NCI-H2196 treated with DMSO at 0.1 percent for 48 hours (cell line): ENCODE data around the gene ABCC8.
"Not testable (repeated sequence)": the region's sequence is repeated elsewhere in the genome, so short reads cannot be mapped to it uniquely, and the experiment has no call there.

Experiments used
- DNase-seq: peaks from one replicate; lab custom pipeline; 2025; ENCODE audit not compliant: unreplicated experiment; lab: John Stamatoyannopoulos, UW

ABCC8 gene

DNA sequence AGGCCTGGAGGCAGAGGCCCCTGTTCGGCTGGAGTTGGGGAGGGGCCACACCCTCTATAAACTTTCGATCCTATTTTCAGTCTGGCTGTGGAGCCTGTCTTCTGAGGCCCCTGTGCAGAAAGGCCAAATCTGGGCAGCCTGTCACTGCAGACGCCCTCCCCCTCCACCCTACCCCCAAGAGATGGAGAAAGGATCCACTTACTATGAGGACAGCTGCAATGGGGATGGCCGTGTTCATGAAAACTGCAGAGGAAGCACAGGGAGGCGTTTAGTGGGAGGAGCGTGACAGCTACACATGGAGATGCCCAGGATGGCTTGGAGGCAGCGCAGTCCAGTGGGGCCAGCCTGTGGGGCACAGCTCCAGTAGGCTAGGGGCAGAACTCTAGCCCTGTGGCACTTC lies 44.6 kb downstream of the ABCC8 start:
- DNase-seq: no peak

DNA sequence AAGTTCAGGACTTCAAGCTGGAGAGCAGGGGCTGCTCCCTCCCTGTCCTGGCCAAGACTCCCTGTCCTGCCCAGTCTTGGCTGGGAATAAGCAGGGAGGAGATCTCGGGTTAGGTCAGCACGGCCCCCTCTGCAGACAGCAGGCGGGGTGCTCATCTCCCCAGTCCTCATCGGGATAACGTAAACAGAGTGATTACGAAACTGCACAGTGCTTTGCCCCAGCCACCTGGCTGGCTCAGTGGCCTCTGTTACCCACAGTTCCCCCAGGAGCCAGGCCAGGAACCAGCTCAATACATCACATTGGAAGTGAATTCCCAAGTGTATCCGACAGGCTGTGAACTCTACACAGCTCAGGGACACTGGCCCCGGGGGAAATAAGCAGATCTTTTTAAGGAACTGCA lies 45.5 kb downstream of the ABCC8 start:
- DNase-seq: no peak

DNA sequence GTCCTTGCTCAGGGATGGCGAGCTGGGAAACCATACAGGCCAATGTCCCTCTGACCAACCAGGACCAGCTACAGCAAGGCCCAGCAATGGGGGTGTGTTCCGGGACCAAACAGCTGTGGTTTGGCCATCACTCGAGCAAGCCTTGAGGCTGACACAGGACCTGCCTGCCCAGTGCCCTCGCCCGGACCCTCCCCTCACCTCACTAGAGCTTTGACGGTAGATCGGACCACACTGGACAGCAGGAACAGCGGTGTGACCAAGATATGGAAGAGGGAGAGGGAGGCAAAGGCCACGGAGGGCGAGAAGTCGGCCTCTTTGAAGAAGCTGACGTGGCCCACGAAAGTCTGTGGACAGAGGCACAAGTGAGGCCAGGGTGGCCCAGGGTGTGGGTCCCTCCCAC lies 46.0 kb downstream of the ABCC8 start:
- no peak for DNase-seq

DNA sequence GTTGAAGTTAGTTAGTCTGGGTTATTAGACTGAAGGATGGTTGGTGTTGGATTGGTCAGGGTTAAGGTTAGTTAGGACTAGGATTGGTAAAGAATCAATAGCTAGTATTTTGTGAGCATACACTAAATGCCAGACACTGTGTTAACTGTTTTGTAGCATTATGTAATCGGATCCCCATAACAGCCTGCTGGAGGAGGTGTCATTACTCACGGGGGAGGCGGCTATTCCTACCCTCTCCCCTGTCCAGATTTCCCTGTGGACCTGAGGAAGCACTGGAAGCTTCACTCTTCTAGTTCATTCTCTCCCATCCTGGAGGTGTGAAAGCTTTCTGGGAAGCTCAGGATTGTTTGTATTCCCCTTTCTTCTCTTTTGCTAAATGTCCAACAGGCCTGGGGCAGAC lies 47.7 kb downstream of the ABCC8 start:
- DNase-seq: no peak

DNA sequence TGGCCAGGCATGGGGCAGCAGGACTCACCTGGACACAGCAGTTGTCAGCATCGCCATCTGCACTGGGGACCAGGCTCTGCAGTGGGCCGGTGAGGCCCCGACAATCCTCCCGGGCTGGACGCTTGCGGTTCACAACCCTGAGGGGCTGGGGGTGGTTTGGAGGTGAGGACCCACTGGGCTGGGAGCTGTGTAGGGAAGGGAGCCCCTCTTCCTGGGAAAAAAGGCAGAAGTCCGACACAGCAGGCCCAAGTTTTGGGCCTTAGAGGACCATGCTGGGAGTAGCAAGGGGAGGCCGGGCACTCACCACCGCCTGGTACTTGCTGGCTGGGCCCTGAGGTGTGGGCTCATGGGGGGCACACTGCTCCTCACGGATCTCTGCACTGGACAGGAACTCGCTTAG lies 48.4 kb downstream of the ABCC8 start:
- no peak for DNase-seq

DNA sequence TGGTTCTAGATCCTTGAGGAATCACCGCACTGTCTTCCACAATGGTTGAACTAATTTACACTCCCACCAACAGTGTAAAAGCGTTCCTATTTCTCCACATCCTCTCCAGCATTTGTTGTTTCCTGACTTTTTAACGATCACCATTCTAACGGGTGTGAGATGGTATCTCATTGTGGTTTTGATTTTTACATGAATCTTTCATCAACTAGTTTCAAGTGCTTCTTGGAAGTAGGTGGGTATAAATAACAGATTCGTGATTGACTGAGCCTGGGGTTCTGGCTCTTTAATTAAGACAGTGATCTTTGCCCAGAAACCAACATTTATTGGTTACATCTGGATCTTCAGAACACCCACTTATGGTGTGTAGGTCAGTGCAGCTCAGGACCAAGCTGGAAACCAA lies 50.4 kb downstream of the ABCC8 start:
- not testable (repeated sequence) for DNase-seq

DNA sequence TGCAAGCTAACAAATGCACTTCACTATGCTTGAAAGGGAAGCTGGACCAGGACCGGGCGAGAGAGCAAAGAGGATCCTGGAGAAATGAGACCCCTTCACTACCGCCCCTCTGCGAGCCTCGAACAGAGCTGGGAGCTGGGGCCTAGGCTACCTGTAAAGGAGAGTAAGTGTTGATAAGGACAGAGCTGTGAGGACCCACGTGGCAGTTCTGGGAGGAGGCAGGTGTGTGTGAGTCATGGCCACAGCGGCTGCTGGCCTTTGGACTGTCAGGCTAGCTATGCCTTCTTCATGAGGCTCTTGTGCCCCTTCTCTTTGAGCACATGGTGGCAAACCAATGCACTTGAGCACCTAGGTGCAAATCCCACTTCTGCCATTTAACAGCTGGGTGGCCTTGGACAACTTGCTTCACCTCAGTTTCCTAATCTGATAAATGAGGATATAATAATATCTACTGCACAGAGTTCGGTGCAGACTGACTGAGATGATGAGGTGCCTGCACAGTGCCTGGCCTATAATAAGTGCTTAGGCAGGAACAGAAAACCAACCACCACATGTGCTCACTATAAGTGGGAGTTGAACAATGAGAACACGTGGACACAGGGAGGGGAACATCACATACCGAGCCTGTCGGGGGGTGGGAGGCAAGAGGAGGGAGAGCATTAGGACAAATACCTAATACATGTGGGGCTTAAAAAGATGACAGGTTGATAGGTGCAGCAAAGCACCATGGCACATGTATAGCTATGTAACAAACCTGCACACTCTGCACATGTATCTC lies 52.9 kb downstream of the ABCC8 start:
- no peak for DNase-seq

DNA sequence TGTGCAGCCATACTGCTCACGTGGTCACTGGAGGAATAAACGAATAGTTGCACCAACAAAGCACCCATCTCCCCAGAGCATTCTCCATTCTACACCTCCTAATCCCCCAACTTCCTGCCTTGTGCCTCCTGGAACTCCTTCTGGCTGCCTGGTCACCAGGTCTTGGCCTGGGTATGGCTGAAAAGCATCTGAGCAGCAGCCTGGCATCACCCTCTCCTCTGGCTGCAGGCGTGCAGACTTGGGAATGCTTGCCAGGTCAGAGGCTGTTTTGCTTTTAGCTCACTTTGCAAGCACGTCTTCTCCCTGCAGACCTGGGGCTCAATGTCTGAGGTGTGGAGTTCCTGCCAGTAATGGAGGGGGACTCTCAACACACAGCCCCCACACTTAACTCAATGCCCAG lies 54.9 kb downstream of the ABCC8 start:
- no peak for DNase-seq

DNA sequence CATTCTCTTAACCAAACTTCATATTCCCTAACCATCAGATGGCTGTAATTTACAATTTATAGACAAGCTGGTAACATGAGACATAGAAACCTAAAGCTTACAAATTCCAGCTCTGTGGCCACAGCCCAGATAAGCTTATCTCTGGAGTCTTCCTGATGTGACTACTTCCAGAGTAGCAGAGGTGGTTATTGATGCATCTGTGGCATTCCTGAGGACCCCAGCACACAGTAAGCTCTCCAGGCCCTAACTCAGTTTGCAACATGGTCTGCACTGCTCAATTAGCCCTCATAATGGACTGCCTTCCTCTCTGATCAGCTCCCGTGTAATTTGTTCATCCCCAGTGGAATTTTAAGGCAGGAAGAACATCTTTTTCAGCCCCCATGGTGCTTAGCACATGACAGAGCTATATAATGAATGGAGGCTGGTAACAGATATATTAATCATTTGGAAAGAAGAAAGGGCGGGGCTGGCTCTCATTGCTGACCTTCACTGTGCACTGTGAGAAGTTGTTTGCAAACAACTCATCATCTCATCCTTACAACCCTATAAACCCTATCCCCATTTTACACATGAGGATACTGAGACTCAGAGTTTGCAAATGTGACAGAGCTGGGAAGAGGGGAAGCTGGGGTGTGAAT lies 58.1 kb downstream of the ABCC8 start:
- no peak for DNase-seq

DNA sequence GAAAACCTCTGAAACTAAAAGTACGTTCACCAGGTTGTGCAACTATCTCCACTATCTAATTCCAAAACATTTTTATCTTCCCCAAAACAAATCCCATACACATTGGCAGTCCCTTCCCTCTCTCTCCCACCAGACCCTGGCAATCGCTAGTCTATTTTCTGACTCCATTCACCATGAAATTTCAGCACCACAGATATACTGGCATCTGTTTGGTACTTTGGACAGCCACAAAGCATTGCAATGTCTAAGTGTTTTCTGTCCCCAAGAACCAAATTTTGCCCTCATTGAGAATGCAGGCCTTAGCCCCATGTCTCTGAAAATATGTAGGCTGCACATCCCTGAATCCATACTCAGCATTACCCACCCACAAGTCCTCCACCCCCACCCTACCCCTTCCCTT lies 60.2 kb downstream of the ABCC8 start:
- DNase-seq: no peak

DNA sequence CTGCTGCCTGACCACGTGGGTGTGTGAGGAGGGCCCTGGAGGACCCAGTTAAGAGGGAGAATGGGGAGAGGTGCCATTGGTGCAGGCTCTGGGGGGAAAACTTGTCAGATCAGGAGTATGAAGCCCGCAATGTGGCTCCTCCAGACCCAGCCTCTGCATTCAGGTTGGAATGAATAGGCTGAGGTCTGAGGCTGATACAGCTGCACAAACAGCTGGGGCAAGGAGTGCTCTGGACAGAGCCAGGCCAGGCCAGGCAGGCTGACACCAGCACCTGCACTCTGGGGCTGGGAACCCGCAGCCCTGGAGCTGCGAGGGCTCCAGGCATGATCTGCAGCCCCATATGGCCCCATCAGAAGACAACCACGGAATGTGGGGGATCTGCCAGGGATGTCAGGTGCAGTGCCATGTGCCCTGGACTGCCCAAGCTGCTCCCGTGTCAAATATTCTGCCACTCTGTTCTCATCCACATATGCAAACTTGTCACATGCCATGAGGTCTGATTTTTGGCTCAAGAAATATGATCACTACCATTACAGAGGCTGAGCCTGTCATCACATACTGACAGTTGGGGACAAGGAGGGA lies 61.0 kb downstream of the ABCC8 start:
- no peak for DNase-seq

DNA sequence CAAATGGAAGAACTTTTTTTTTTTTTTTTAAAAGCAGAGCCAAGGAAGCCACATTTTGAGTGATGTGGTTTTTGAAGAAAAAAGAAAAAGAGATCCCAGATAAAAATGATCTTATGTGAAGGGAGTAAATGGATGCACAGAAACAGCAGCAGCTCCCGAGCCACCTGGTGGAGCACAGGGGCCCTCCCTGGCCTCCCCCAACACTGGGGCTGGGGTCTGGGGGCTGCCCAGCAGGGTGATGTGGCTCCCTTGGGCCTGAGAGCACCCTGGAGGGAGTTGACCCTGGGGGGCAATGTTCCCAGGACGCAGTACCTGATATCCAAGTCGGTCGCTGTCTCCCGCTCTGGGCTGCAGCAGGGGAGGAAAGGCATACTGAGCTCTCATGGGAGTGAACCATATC lies 61.7 kb downstream of the ABCC8 start:
- no peak for DNase-seq

DNA sequence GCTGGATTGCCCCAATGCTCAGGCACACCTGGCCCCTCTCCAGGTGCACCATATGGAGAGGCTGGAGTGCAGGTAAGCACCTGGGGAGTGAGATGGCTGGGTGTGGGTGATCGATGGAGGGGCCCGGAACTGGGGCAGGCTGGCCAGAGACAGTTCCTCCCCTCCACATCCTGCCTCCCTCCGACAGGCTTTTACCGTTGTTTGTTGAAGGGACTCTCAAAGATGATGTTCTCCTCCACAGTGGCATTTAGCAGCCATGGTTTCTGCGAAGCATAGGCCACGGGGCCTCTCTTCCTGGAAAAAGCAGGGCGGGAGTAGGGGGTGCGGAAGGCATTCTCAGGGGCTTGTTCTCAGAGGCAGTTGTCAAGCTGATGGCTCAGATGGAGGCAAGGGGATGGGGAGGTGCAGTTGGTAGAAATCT lies 62.3 kb downstream of the ABCC8 start:
- no peak for DNase-seq

DNA sequence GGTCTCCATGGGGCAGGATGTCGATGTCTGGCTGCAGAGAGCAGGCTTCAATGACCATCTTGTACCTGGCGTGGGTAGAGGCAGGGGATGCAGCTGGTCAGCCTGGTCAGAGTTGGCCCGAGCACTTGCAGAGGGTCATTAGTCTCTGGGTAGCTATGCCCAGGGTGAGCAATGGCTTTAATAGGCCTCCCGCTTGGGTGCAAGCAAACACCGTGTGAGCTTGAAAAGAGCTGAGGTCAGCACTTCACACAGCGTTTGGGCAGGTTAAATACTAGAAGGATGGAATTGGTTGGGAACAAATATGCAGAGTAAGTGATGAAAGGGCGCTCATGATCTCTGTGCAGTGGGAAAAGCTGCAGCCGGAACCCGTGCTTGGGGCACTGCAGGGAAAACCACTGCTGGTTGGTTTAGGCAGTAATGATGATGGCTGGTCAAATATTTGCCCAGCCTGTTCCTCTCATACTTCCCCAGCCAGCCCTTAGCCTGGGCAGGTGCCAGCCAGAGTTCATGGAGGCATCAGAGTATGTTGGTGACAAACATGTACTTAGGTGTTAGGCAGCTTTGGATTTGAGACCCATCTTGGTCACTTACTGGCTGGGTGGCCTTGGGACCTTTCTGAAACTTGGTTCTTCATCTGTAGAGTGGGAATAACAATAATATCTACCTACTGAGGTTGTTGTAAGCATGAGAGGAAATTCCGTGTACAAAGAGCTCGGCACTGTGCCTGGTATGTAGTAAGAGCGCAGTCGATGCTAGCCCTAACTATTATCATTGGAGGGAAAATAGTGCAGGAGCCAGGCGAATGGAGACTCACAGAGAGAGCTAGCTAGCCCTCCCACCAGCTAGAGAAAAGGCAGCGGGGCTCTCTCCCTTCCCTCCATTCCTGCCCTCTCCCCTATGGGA lies 63.0 kb downstream of the ABCC8 start:
- peak; percentile 53 for DNase-seq

DNA sequence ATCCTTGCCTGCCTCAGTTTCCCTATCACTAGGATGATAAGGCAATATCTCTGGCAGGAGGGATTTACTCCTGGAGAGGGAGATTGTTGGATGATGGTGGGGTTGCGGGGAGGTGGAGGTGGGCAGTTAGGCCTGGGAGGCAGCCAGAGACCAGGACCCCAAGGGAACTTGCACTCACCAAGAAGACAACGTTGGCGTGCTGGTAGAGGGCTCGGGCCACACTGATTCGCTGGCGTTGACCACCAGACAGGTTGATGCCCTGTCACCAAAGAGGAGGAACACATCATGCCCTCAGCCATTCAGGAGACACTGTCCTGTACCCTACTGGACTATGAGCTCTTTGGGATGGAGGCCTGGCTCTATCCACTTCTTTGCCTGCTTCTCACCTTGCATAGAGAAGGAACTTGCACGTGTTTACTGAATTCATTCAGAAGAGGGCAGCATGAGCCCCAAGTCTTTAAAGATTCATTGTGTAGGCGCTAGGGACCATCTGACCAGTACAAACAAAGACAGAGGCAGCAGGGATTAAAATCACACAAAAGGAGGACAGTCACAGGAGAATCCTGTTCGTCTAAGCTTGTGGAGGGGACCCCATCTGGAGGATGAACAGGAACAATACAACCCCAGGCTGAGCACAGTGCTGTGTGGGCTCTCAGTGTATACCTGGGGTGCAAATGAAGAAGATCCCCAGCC lies 64.0 kb downstream of the ABCC8 start:
- DNase-seq: no peak

DNA sequence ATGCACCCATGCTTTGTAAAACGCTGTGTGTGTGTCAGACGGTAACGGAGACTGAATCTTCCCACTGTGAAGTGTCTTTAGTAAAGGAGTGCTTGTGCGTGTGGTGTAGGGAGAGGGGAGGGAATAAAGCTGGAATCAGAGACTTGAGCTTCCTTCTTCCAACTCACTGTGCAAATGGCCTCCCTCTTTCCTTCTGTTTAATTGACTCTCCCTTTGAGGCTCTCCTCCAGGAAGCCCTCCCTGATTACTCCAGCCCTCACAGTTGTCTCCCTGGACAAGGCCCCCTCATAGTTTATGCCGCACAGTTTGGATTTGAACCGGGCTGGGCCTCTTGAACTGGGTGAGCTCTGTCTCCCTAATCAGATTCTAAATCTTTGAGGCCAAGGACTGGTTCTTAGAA lies 65.2 kb downstream of the ABCC8 start:
- no peak for DNase-seq

DNA sequence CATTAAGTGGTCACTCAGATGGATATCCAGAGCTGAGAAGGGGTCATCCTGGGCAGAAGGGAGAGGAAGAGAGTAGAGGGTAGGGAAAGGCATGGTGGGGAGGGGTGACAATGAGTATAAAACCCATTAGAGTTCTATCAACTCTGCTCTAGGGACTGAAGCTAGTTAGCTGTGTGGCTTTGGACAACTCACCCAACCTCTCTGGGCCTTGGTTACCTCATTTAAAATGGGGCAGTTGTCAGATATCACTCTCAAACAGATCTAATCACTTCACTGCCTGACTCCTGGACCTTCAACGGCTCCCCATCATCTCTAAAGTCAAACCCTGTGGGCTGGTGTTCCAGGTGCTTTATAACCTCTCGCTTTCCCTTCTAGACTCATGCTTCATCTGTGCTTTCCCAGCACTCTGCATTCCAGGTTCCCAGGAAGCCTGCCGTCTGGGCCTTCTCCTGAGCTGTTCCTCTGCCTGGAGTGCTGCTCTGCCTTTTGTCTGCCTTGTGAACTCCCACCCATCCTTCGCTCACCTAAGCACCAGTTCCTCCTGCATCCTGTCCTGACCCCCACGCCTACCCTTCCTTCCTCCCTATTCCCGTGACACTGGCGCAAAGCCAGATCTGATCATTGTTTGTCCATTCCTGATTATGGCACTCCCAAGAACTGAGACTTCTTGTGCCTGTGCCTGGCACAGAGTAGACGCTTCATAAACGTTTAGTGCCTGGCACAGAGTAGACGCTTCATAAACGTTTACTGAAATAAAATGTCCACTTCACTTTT lies 65.9 kb downstream of the ABCC8 start:
- DNase-seq: no peak

DNA sequence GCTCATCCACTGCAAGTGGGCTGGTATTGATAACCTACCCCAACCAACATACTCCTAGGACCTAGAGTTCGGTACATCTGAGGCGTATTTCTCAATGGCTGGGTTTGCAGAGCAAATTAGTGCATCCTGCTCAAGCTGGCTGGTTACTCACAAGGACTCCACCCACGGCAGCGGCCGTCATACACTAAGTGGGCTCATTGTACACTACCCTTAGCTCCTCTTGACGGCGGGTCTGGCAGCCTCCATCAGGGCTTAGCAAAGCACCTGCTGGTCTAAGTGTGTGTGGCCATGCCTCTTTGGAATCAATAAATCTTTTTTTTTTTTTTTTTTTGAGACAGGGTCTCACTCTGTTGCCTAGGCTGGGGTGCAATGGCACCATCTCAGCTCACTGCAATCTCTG lies 68.0 kb downstream of the ABCC8 start:
- no peak for DNase-seq

DNA sequence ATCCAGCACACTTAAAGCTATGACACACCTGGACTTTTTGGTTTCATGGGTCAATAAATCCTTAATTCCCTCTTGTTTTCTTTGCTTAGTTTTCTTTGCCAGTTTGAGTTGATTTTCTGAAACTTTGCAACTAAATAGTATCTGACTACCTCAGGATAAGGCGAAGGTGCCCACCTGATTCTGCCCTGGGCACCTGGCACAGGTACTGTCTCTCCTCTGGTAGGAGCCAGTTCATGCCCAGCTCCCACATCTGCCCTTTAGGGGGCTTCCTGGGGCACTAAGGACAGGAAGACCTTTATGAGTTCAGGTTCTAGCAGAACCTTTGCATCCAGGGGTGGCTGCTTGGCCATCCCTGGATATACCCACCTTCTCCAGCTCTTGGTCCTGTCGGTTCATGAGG lies 68.6 kb downstream of the ABCC8 start:
- no peak for DNase-seq

DNA sequence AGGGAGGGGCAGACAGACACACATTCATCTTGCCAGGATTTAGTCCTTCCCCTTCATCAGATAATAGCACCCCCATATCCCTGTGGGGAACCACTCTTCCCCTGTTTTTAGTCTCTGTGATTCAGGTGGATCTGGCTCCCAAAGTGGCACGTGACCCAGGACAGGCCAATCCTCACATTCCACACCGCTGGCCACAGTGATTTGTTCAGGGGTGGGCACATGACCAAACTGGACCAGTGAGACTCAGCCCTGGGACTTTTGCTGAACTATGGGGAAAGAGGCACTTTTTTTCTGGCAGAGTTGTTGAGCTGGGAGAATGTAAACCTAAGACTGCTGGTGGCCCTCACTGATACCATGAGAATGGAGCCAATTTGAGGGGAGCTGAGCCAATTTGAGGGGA lies 69.1 kb downstream of the ABCC8 start:
- DNase-seq: no peak
